HepG2 (cell line): Measurements from ENCODE around the gene STAT5A. TPM values are rescaled to one million over a fixed set of nuclear protein-coding genes. Genes with fewer than 3 reads are reported as not detected.

Source experiments
- CREB1 ChIP-seq, 2 experiments: fragments of 450-650 bp in 1 of 2; IDR thresholded peaks; 2 replicates each; pipeline ENCODE4 v1.6.1; 2016 to 2017; ENCODE audit warnings: control low read depth in 1 of 2, mild to moderate bottlenecking in 1 of 2, missing compliant biosample characterization in 1 of 2, missing genetic modification characterization in 1 of 2
- DNMT1 ChIP-seq: sonication (generic); formaldehyde crosslinking; IDR thresholded peaks from 2 replicates; pipeline ENCODE4 v1.5.1; 2020; ENCODE audit warnings: mild to moderate bottlenecking, missing genetic modification reagents
- DPF2 ChIP-seq: sonication (generic); formaldehyde crosslinking; IDR thresholded peaks from 2 replicates; pipeline ENCODE4 v1.4.0; 2020; ENCODE audit warnings: mild to moderate bottlenecking, low read depth, missing genetic modification reagents, borderline replicate concordance
- HOXD1 ChIP-seq: sonication (generic); formaldehyde crosslinking; IDR thresholded peaks from 2 replicates; pipeline ENCODE4 v1.5.0; 2020; ENCODE audit warnings: missing genetic modification reagents
- KLF11 ChIP-seq: IDR thresholded peaks from 2 replicates; pipeline ENCODE4 v1.6.1; 2016; ENCODE audit warnings: missing compliant biosample characterization
- NCOA5 ChIP-seq: sonication (generic); formaldehyde crosslinking; IDR thresholded peaks from 2 replicates; pipeline ENCODE4 v1.4.0; 2020; ENCODE audit warnings: missing genetic modification reagents
- POGZ ChIP-seq: sonication (generic); formaldehyde crosslinking; IDR thresholded peaks from 2 replicates; pipeline ENCODE4 v1.4.0; 2020; ENCODE audit warnings: mild to moderate bottlenecking, missing genetic modification reagents
- SALL1 ChIP-seq: sonication (generic); formaldehyde crosslinking; IDR thresholded peaks from 2 replicates; pipeline ENCODE4 v1.8.0; 2022; ENCODE audit warnings: mild to moderate bottlenecking, missing genetic modification reagents
- SIX4 ChIP-seq: sonication (generic); formaldehyde crosslinking; IDR thresholded peaks from 2 replicates; pipeline ENCODE4 v1.4.0; 2020; ENCODE audit warnings: missing genetic modification reagents
- SP140L ChIP-seq: sonication (generic); formaldehyde crosslinking; IDR thresholded peaks from 2 replicates; pipeline ENCODE4 v1.4.0; 2020; ENCODE audit warnings: missing genetic modification reagents, borderline replicate concordance
- SRSF1 ChIP-seq: fragments of 200-400 bp; formaldehyde crosslinking; optimal IDR thresholded peaks from 2 replicates; pipeline ENCODE3; 2017; ENCODE audit warnings: mild to moderate bottlenecking, low read depth, low read length, moderate library complexity
- STAG1 ChIP-seq: sonication (generic); formaldehyde crosslinking; IDR thresholded peaks from 2 replicates; pipeline ENCODE4 v1.4.0; 2020; ENCODE audit warnings: missing genetic modification reagents
- TEAD3 ChIP-seq: optimal IDR thresholded peaks from 2 replicates; pipeline ENCODE3; 2016; ENCODE audit warnings: borderline replicate concordance
- TP53 ChIP-seq: sonication (generic); formaldehyde crosslinking; conservative IDR thresholded peaks from 2 replicates; pipeline ENCODE4 v1.4.0; 2020; ENCODE audit warnings: missing genetic modification reagents
- ZNF431 ChIP-seq: sonication (generic); formaldehyde crosslinking; IDR thresholded peaks from 2 replicates; pipeline ENCODE4 v1.9.0; 2022; ENCODE audit warnings: missing genetic modification reagents, low read depth, mild to moderate bottlenecking, borderline replicate concordance
- ZNF543 ChIP-seq: sonication (generic); formaldehyde crosslinking; IDR thresholded peaks from 2 replicates; pipeline ENCODE4 v1.4.0; 2020; ENCODE audit warnings: mild to moderate bottlenecking, missing genetic modification reagents
- ZNF891 ChIP-seq: sonication (generic); formaldehyde crosslinking; IDR thresholded peaks from 2 replicates; pipeline ENCODE4 v1.5.0; 2020; ENCODE audit warnings: mild to moderate bottlenecking, missing genetic modification reagents
- polyA plus RNA-seq, 8 experiments: library from polyadenylated mRNA; depleted of rRNA in 3 of 8; stranded (reverse) in 7 of 8; unstranded in 1 of 8; fragments of >200 nt; fragmentation: Illumina TruSeq in 4 of 8; extraction: Trizol in 4 of 8; gene quantifications; 2 replicates each; pipeline versions ENCODE4 v1.2.1 to v1.2.3, GENCODE V29; 2011 to 2016; ENCODE audit warnings: low read depth in 4 of 8, missing spikeins in 1 of 8, mixed read lengths in 1 of 8; ENCODE audit not compliant: insufficient read depth in 1 of 8
- total RNA-seq, 5 experiments: library from RNA; depleted of rRNA; stranded (reverse); fragments of >200 nt; fragmentation: Illumina TruSeq; extraction: Trizol; gene quantifications; 2 replicates each; pipeline ENCODE4 v1.2.3, GENCODE V29; 2016; ENCODE audit warnings: low read depth in 1 of 5
- TF ChIP-seq, protein P1 (sequence below): sonication (generic); formaldehyde crosslinking; IDR thresholded peaks from 2 replicates; pipeline ENCODE4 v1.8.0; 2022; ENCODE audit warnings: mild to moderate bottlenecking, missing genetic modification reagents, moderate library complexity
- TF ChIP-seq, protein P2 (sequence below): sonication (generic); formaldehyde crosslinking; IDR thresholded peaks from 2 replicates; pipeline ENCODE4 v1.4.0; 2020; ENCODE audit warnings: mild to moderate bottlenecking, low read depth, missing genetic modification reagents
- TF ChIP-seq, protein P3 (sequence below): sonication (generic); formaldehyde crosslinking; IDR thresholded peaks from 2 replicates; pipeline ENCODE4 v1.9.0; 2021; ENCODE audit warnings: missing genetic modification reagents, mild to moderate bottlenecking, borderline replicate concordance
- TF ChIP-seq, protein P4 (sequence below): IDR thresholded peaks from 2 replicates; pipeline ENCODE4 v1.6.1; 2016; ENCODE audit warnings: mild to moderate bottlenecking, missing biosample characterization, missing genetic modification reagents

The STAT5A gene
- total and polyA plus RNA-seq, 2 of the 13 experiments (the other 11 are each of a cell fraction or from before 2014, with no cell fraction given), result 1.4 to 4.1 TPM

DNA sequence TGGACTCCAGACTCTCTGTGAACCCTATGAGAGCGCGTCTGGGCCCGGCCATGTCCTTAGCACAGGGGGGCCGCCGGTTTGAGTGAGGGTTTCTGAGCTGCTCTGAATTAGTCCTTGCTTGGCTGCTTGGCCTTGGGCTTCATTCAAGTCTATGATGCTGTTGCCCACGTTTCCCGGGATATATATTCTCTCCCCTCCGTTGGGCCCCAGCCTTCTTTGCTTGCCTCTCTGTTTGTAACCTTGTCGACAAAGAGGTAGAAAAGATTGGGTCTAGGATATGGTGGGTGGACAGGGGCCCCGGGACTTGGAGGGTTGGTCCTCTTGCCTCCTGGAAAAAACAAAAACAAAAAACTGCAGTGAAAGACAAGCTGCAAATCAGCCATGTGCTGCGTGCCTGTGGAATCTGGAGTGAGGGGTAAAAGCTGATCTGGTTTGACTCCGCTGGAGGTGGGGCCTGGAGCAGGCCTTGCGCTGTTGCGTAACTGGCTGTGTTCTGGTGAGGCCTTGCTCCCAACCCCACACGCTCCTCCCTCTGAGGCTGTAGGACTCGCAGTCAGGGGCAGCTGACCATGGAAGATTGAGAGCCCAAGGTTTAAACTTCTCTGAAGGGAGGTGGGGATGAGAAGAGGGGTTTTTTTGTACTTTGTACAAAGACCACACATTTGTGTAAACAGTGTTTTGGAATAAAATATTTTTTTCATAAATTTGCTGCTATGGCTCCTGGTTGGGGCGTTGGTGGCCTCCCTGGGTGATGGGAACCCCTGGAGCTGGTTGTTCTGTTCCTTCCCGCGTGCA, 23.1 kb downstream of the STAT5A start (continued):
- peak; percentile 65; the same call in 1 of the 2 replicates for TF ChIP-seq DPF2 (CRISPR knock-in tag)
- peak; percentile 11; the same call in 1 of the 2 replicates for TF ChIP-seq ZNF543
- peak; percentile 24 for TF ChIP-seq STAG1 (CRISPR knock-in tag)
- TF ChIP-seq, protein P1, sequence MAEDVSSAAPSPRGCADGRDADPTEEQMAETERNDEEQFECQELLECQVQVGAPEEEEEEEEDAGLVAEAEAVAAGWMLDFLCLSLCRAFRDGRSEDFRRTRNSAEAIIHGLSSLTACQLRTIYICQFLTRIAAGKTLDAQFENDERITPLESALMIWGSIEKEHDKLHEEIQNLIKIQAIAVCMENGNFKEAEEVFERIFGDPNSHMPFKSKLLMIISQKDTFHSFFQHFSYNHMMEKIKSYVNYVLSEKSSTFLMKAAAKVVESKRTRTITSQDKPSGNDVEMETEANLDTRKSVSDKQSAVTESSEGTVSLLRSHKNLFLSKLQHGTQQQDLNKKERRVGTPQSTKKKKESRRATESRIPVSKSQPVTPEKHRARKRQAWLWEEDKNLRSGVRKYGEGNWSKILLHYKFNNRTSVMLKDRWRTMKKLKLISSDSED, result no peak
- TF ChIP-seq KLF11 (CRISPR knock-in tag), result no peak; the same call in 1 of the 2 replicates
- TF ChIP-seq SIX4, result peak; percentile 57; the same call in 1 of the 2 replicates
- 0 out of 2 replicates have a peak, but pooled peaks have one; percentile 15 for TF ChIP-seq ZNF891
- TF ChIP-seq CREB1 (IDR thresholded peaks at IDR 0.05), result no peak
- no peak for TF ChIP-seq CREB1 (CRISPR knock-in tag; IDR thresholded peaks at IDR 0.05)
- no peak for TF ChIP-seq SRSF1
- TF ChIP-seq HOXD1 (CRISPR knock-in tag), result no peak
- TF ChIP-seq ZNF431, result peak; percentile 30; the same call in 1 of the 2 replicates
- TF ChIP-seq SP140L (CRISPR knock-in tag), result 0 out of 2 replicates have a peak, but pooled peaks have one; percentile 68
- no peak for TF ChIP-seq NCOA5 (CRISPR knock-in tag)
- TF ChIP-seq, protein P2, sequence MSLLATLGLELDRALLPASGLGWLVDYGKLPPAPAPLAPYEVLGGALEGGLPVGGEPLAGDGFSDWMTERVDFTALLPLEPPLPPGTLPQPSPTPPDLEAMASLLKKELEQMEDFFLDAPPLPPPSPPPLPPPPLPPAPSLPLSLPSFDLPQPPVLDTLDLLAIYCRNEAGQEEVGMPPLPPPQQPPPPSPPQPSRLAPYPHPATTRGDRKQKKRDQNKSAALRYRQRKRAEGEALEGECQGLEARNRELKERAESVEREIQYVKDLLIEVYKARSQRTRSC (CRISPR knock-in tag), result no peak
- no peak; the same call in 1 of the 2 replicates for TF ChIP-seq TP53
- peak; percentile 87 for TF ChIP-seq POGZ (CRISPR knock-in tag)
- peak; percentile 86 for TF ChIP-seq TEAD3 (CRISPR knock-in tag)
- peak; percentile 90 for TF ChIP-seq SALL1 (CRISPR knock-in tag)
- TF ChIP-seq DNMT1 (CRISPR knock-in tag), result no peak
- TF ChIP-seq, protein P3, sequence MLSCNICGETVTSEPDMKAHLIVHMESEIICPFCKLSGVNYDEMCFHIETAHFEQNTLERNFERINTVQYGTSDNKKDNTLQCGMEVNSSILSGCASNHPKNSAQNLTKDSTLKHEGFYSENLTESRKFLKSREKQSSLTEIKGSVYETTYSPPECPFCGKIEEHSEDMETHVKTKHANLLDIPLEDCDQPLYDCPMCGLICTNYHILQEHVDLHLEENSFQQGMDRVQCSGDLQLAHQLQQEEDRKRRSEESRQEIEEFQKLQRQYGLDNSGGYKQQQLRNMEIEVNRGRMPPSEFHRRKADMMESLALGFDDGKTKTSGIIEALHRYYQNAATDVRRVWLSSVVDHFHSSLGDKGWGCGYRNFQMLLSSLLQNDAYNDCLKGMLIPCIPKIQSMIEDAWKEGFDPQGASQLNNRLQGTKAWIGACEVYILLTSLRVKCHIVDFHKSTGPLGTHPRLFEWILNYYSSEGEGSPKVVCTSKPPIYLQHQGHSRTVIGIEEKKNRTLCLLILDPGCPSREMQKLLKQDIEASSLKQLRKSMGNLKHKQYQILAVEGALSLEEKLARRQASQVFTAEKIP (CRISPR knock-in tag), result no peak
- TF ChIP-seq, protein P4, sequence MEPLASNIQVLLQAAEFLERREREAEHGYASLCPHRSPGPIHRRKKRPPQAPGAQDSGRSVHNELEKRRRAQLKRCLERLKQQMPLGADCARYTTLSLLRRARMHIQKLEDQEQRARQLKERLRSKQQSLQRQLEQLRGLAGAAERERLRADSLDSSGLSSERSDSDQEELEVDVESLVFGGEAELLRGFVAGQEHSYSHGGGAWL (CRISPR knock-in tag), result peak; percentile 85; the same call in 1 of the 2 replicates
